Measurements from ENCODE around the gene PPP1R14B.

Gene PPP1R14B

DNA sequence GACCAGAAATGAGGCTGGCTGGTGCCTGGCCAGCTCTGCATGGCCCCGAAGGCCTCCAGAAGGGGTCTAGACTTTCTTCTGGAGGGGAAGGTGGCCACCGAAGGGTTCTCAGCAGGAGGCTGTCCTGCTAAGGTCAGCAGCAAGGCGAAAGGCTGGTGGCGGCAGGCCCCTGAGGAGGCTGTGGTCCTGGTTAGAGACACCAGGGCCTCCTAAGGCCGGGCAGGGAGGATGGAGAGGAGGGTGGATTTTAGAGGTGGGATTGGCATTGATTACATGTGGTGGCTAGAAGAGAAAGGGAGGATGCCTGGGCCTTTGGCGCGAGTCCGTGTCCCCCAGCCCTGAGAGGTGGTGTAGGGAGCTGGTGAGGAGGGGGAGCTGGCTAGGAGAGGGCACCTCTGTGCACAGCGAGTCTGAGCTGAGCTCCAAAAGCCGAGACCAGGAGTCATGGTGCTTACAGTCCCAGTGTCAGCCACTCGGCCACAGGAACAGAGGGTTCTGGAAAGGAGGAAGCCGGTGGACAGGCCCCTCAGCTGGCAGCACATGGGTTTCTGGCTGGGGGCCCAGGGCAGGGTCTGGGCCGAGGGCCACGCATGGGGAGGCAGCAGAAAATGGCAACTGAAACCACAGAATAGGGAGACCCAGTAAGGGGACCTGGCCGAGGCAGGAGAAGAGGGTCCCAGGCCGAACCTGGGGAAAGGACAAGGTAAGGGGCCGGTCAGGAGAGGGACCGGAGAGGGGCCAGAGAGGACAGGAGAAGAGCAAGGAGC lies 37.8 kb downstream of the PPP1R14B start:
- DNase-seq (ENCODE audit: low read depth, low spot score) = no peak
- no peak overlapping the region for H3K4me3 ChIP-seq (ENCODE audit: low read depth, low read length)
- TF ChIP-seq, protein P1, sequence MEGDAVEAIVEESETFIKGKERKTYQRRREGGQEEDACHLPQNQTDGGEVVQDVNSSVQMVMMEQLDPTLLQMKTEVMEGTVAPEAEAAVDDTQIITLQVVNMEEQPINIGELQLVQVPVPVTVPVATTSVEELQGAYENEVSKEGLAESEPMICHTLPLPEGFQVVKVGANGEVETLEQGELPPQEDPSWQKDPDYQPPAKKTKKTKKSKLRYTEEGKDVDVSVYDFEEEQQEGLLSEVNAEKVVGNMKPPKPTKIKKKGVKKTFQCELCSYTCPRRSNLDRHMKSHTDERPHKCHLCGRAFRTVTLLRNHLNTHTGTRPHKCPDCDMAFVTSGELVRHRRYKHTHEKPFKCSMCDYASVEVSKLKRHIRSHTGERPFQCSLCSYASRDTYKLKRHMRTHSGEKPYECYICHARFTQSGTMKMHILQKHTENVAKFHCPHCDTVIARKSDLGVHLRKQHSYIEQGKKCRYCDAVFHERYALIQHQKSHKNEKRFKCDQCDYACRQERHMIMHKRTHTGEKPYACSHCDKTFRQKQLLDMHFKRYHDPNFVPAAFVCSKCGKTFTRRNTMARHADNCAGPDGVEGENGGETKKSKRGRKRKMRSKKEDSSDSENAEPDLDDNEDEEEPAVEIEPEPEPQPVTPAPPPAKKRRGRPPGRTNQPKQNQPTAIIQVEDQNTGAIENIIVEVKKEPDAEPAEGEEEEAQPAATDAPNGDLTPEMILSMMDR (IDR thresholded peaks at IDR 0.05; ENCODE audit: low read depth, low read length) = no peak
- in situ Hi-C loops (cut with HindIII; ENCODE audit: low sequenced_read_pairs) = no loop called here

DNA sequence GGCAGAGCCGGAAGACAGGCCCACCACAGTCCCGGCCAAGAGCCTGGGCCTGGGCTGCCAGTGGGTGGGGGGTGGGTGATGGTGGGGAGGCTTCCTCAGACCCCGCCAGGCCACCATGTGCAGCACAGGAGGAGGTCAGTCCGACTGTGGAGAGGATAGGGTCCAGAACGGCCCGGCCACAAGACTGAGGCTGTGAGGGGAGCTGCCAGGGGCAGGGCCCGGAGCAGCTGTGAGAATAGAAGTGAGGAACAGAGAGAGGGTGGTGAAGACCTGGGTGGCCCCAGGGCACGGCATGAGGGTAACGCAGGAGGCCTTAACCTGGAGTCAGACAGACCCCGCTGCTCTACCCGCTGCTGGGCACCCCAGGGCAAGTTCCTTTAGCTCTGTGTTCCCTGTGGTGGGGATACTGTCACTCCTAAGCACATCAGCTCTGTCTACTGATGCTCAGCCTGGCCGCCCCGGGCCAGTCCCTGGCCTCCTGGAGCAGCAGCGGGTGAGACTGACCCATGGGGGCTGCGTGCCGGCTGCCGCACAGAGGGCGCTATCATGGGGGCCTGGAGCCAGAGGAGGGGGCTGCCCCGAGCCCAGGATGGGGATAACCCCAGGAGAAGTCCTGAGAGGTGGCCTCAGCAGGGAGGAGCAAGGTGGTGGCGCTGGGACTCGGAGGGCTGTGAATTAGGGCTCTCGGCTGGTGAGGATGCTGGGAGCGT lies 38.5 kb downstream of the PPP1R14B start:
- in situ Hi-C loops (cut with HindIII; ENCODE audit: low sequenced_read_pairs) = no loop called here

DNA sequence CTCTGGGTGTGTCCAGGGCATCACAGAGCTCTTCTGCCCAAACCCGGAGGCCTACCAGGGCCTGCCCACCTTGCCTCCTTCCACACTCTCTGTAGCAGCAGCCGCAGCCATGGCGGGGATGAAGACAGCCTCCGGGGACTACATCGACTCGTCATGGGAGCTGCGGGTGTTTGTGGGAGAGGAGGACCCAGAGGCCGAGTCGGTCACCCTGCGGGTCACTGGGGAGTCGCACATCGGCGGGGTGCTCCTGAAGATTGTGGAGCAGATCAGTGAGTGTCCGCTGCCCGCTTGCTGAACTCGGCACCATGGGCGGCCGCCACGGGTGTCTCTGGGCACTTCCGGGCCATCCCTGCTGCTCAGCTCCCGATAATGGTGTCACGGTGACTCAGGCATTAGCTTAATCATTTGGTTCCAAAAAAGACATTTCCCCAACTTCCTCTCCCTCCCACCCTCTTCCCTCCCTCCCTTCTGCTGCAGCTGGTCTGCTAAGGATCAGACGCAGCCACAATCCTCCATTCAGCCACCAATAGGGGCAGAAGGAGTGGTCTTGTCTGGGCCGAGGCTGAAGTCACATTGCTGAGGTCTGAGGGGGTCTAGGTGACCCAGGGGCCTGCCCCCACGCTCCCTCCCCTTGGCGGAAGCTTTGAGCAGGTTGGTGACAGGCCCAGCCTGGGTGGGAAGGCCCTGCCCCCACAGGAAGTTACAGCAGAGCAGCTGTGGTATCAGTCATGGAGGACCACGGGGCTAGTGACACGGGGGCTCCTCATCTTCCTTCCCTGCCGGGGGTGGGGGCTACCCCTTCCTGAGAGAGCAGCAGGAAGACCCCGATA lies 39.3 kb downstream of the PPP1R14B start:
- peak; percentile 66 for DNase-seq (ENCODE audit: low read depth, low spot score)
- in situ Hi-C loops (cut with HindIII; ENCODE audit: low sequenced_read_pairs) = no loop called here
- TF ChIP-seq, protein P1 (IDR thresholded peaks at IDR 0.05; ENCODE audit: low read depth, low read length) = no peak
- H3K4me3 ChIP-seq (ENCODE audit: low read depth, low read length) = no peak overlapping the region

More for the DNA sequence above, 38.5 kb downstream of the PPP1R14B start:
- no peak for DNase-seq (ENCODE audit: low read depth, low spot score)
- H3K4me3 ChIP-seq (ENCODE audit: low read depth, low read length) = no peak overlapping the region
- TF ChIP-seq, protein P1 (IDR thresholded peaks at IDR 0.05; ENCODE audit: low read depth, low read length) = no peak

DNA sequence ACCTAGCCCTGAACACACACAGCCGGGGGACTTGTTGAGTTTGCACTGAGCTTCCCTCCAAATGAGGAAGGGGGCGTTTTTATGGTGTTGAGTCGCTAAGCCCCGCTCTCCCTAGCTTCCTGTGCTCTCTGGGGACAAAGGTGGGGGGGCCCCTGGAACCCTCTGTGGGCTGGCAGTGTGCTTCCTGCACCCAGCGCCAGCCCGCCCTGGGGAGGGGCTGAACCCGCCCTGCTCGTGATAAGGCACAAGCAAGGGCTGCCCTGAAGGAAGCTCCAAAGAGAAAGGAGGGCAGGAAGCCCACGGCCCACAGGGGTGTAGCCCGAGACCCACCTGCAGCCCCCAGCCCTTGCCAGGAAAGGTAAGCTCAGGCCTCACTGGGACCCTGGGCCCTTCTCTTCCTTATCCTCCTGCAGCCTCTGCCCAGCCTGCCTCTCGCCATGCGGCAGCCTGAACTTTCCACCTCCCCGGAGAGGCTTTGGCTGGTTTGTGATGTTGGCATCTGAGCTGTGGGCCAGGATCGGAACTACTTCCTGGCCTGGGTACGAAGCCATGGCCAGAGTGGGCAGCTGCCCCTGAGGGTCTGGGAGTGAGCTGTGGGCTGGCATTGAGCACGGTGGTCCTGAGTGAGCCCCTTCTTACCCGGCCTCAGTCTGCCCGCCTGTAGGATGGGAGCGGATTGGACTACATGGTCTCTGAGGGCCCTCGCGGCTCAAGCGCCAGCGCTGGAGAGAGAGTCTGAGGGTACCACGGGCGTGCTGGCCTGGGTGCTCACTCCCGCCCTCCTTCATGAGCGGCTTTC lies 40.1 kb downstream of the PPP1R14B start, which contains the start of gene FERMT3:
Gene FERMT3 (plus strand): TSS at position 265 of the 799 bp plus-strand sequence. CDS start 644 bp downstream, outside the sequence.
- in situ Hi-C loops (cut with HindIII; ENCODE audit: low sequenced_read_pairs) = no loop called here
- DNase-seq (ENCODE audit: low read depth, low spot score) = no peak
- TF ChIP-seq, protein P1 (IDR thresholded peaks at IDR 0.05; ENCODE audit: low read depth, low read length) = no peak
- no peak within 1 kb of the TSS for H3K4me3 ChIP-seq (ENCODE audit: low read depth, low read length)

DNA sequence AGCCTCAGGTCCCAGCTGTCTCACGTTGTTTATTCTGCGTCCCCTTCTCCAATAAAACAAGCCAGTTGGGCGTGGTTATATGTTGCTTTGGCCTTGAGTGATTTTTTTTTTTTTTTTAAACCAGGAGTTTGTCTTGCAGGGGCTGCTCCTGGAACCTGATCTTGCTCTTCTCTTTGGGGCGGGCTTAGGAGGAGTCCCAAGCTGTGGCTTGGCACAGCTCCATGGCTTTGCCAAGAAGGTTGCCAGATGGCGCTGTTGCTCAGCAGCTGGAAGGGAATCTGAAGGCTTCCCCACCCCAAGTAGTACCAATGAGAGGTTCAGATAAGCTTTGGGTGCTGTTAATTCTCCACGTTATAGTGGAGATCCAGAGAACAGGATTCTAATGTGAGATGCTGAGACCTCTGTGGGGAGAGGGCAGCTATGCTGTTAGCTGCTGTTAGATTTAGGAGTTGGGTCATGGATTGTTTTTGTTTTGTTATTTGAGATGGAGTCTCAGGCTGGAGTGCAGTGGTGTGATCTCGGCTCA lies 42.2 kb downstream of the PPP1R14B start:
- no peak overlapping the region for H3K4me3 ChIP-seq (ENCODE audit: low read depth, low read length)
- TF ChIP-seq, protein P1 (IDR thresholded peaks at IDR 0.05; ENCODE audit: low read depth, low read length) = peak; percentile 80
- DNase-seq (ENCODE audit: low read depth, low spot score) = peak; percentile 96
- in situ Hi-C loops (cut with HindIII; ENCODE audit: low sequenced_read_pairs) = no loop called here
